SK-N-SH (cell line): ENCODE data around the gene CLMN. TPM values are rescaled to one million over a fixed set of nuclear protein-coding genes. Genes with fewer than 3 reads are reported as not detected.
A peak's percentile ranks its signal among the peaks of the same experiment; 100 is the strongest.

Experiments
- CTCF ChIA-PET: fragments of 300-600, 350-600 bp; formaldehyde crosslinking; extraction: SDS; loops from one replicate; lab custom pipeline; 2021; lab: Yijun Ruan, JAX
- POLR2A ChIA-PET: fragments of 350-600 bp; sonication (Branson Sonifier 250); formaldehyde crosslinking; extraction: SDS; loops from one replicate; lab custom pipeline; 2020; ENCODE audit warnings: antibody characterized with exemption, inconsistent platforms; lab: Yijun Ruan, JAX
- DNase-seq: peaks from one replicate; pipeline ENCODE4 v3.0.0; 2012
- H2AFZ ChIP-seq: fragments of 200-600 bp; sonication (generic); 2 replicates; pipeline ENCODE4 v1.8.1; 2016; ENCODE audit warnings: antibody characterized with exemption, mild to moderate bottlenecking, low read depth
- H3F3A ChIP-seq: fragments of 200-600 bp; sonication (generic); replicated peaks from 2 replicates; pipeline ENCODE3; 2016; ENCODE audit warnings: antibody characterized with exemption, mild to moderate bottlenecking; ENCODE audit not compliant: insufficient read depth
- H3K27ac ChIP-seq, 2 experiments: fragments of 200-500 bp in 1 of 2; fragments of 200-600 bp in 1 of 2; sonication (Bioruptor generic) in 1 of 2; sonication (generic), shearing (Covaris generic) in 1 of 2; 2 replicates each; pipeline versions ENCODE4 v1.5.1 to v1.6.1; 2014 to 2016; ENCODE audit warnings: low read depth in 2 of 2, inconsistent platforms in 1 of 2, low read length in 1 of 2, mild to moderate bottlenecking in 1 of 2, mixed read lengths in 1 of 2
- H3K27me3 ChIP-seq: fragments of 200-600 bp; sonication (generic), shearing (Covaris generic); 2 replicates; pipeline ENCODE4 v1.6.1; 2016; ENCODE audit warnings: mixed run types; ENCODE audit not compliant: insufficient read depth
- H3K36me3 ChIP-seq, 2 experiments: fragments of 200-500 bp in 1 of 2; fragments of 200-600 bp in 1 of 2; sonication (Bioruptor generic) in 1 of 2; sonication (generic) in 1 of 2; replicated peaks in 1 of 2; 2 replicates each; pipeline versions ENCODE3 to v1.5.1; 2014 to 2016; ENCODE audit warnings: low read length in 1 of 2, mild to moderate bottlenecking in 1 of 2; ENCODE audit not compliant: insufficient read depth in 2 of 2, control insufficient read depth in 1 of 2
- H3K4me1 ChIP-seq, 2 experiments: fragments of 200-500 bp in 1 of 2; fragments of 200-600 bp in 1 of 2; sonication (Bioruptor generic) in 1 of 2; sonication (generic), shearing (Covaris generic) in 1 of 2; 2 replicates each; pipeline versions ENCODE4 v1.5.1 to v1.6.1; 2014 to 2016; ENCODE audit warnings: low read depth in 1 of 2, low read length in 1 of 2, mixed run types in 1 of 2; ENCODE audit not compliant: insufficient read depth in 2 of 2, control insufficient read depth in 1 of 2
- H3K4me2 ChIP-seq: fragments of 200-600 bp; sonication (generic), shearing (Covaris generic); 2 replicates; pipeline ENCODE4 v1.6.1; 2017; ENCODE audit warnings: mixed run types
- H3K4me3 ChIP-seq, 2 experiments: fragments of 200-500 bp in 1 of 2; fragments of 200-600 bp in 1 of 2; sonication (Bioruptor generic) in 1 of 2; sonication (generic), shearing (Covaris generic) in 1 of 2; 2 replicates each; pipeline versions ENCODE4 v1.5.1 to v1.8.1; 2014 to 2016; ENCODE audit warnings: low read depth in 2 of 2, inconsistent platforms in 1 of 2, low read length in 1 of 2, mild to moderate bottlenecking in 1 of 2, mixed read lengths in 1 of 2, moderate library complexity in 1 of 2
- H3K79me2 ChIP-seq: fragments of 200-600 bp; sonication (generic); 2 replicates; pipeline ENCODE4 v1.8.1; 2017; ENCODE audit warnings: mild to moderate bottlenecking; ENCODE audit not compliant: insufficient read depth
- H3K9ac ChIP-seq: fragments of 200-600 bp; sonication (generic); 2 replicates; pipeline ENCODE4 v1.6.1; 2017; ENCODE audit warnings: mixed run types
- H3K9me2 ChIP-seq: fragments of 200-600 bp; sonication (generic); 2 replicates; pipeline ENCODE4 v1.6.1; 2017; ENCODE audit warnings: mixed run types
- H3K9me3 ChIP-seq: fragments of 200-600 bp; sonication (generic); 2 replicates; pipeline ENCODE4 v1.6.1; 2017; ENCODE audit warnings: mixed run types, mild to moderate bottlenecking, moderate library complexity
- H4K20me1 ChIP-seq: fragments of 200-600 bp; sonication (generic); 2 replicates; pipeline ENCODE4 v1.6.1; 2017; ENCODE audit warnings: mild to moderate bottlenecking, mixed run types; ENCODE audit not compliant: insufficient read depth
- CHD2 ChIP-seq: fragments of 150-350 bp; IDR thresholded peaks from 2 replicates; pipeline ENCODE4 v1.6.1; 2018; ENCODE audit warnings: low read length; ENCODE audit not compliant: partially characterized antibody
- CTCF ChIP-seq: fragments of 200-600 bp; sonication (generic); IDR thresholded peaks from 2 replicates; pipeline ENCODE4 v1.6.1; 2017; ENCODE audit warnings: antibody characterized with exemption, mild to moderate bottlenecking, moderate library complexity
- ELF1 ChIP-seq: IDR thresholded peaks from 2 replicates; pipeline ENCODE4 v1.4.0; 2012
- EZH2phosphoT487 ChIP-seq: fragments of 200-600 bp; sonication (generic); IDR thresholded peaks from 2 replicates; pipeline ENCODE4 v1.6.1; 2017; ENCODE audit warnings: low read depth, mixed run types, mild to moderate bottlenecking, antibody characterized with exemption, moderate library complexity, borderline replicate concordance
- FOSL2 ChIP-seq: IDR thresholded peaks from 2 replicates; pipeline ENCODE4 v1.4.0; 2012; ENCODE audit warnings: low read depth, mild to moderate bottlenecking, moderate library complexity, borderline replicate concordance
- FOXM1 ChIP-seq: IDR thresholded peaks from 2 replicates; pipeline ENCODE4 v1.4.0; 2012; ENCODE audit warnings: low read depth, mild to moderate bottlenecking
- GABPA ChIP-seq: IDR thresholded peaks from 2 replicates; pipeline ENCODE4 v1.4.0; 2012; ENCODE audit warnings: low read depth, mild to moderate bottlenecking
- GATA2 ChIP-seq: sonication (generic); formaldehyde crosslinking; IDR thresholded peaks from 2 replicates; pipeline ENCODE4 v1.5.0; 2020; ENCODE audit warnings: mild to moderate bottlenecking, missing genetic modification reagents
- IRF3 ChIP-seq: fragments of 150-350 bp; IDR thresholded peaks from 2 replicates; pipeline ENCODE4 v1.6.1; 2016; ENCODE audit warnings: mild to moderate bottlenecking, low read depth, low read length
- JUND ChIP-seq: IDR thresholded peaks from 2 replicates; pipeline ENCODE4 v1.4.0; 2012
- NFIC ChIP-seq: IDR thresholded peaks from 2 replicates; pipeline ENCODE4 v1.4.0; 2012; ENCODE audit warnings: borderline replicate concordance
- PBX3 ChIP-seq: IDR thresholded peaks from 2 replicates; pipeline ENCODE4; 2012
- RAD21 ChIP-seq: IDR thresholded peaks from 2 replicates; pipeline ENCODE4 v1.6.1; 2012; ENCODE audit warnings: mild to moderate bottlenecking, low read length
- SIN3A ChIP-seq: IDR thresholded peaks from 2 replicates; pipeline ENCODE4 v1.6.1; 2012; ENCODE audit warnings: low read depth, mild to moderate bottlenecking, low read length, moderate library complexity, borderline replicate concordance
- SMC3 ChIP-seq: IDR thresholded peaks from 2 replicates; pipeline ENCODE4 v1.6.1; 2012; ENCODE audit warnings: low read depth, low read length, improper control_type of control experiment
- TAF1 ChIP-seq: IDR thresholded peaks from 2 replicates; pipeline ENCODE4 v1.6.1; 2012; ENCODE audit warnings: low read depth, mild to moderate bottlenecking, low read length, moderate library complexity, borderline replicate concordance
- TCF12 ChIP-seq: IDR thresholded peaks from 2 replicates; pipeline ENCODE4 v1.4.0; 2012
- USF1 ChIP-seq: IDR thresholded peaks from 2 replicates; pipeline ENCODE4 v1.4.0; 2012; ENCODE audit warnings: low read depth, borderline replicate concordance
- YY1 ChIP-seq: IDR thresholded peaks from 2 replicates; pipeline ENCODE4 v1.4.0; 2012; ENCODE audit warnings: low read depth, mild to moderate bottlenecking
- WGBS: methylation state at CpG from one replicate; pipeline ENCODE4 v1.1.6; 2017; ENCODE audit warnings: low lambda C conversion rate; 5-methylcytosine and 5-hydroxymethylcytosine counted together
- polyA plus RNA-seq, 3 experiments: library from polyadenylated mRNA; depleted of rRNA; stranded (reverse); fragments of >200 nt; gene quantifications; 2 replicates each; pipeline ENCODE4 v1.2.3, GENCODE V29; 2012
- TF ChIP-seq, protein P1 (sequence below): fragments of 150-350 bp; IDR thresholded peaks from 2 replicates; pipeline ENCODE4 v1.6.1; 2017; ENCODE audit warnings: antibody characterized with exemption, low read length, low read depth, borderline replicate concordance
- TF ChIP-seq, protein P2 (sequence below): IDR thresholded peaks from 2 replicates; pipeline ENCODE4 v1.4.0; 2012; ENCODE audit warnings: low read depth

CLMN gene
- polyA plus RNA-seq, 1 of the 3 experiments (the other 2 are of a cell fraction): 1.4 TPM

- no peak overlapping the region for H3K4me3 ChIP-seq
- ChIA-PET CTCF (no interaction called here), POLR2A (no interaction called here)
- H3K4me2 ChIP-seq: peak overlapping the region; percentile 73; the same call in 1 of the 2 replicates
- no peak for DNase-seq
- H3K9ac ChIP-seq: no peak overlapping the region
- no peaks in the 10 kb centered on the region for H3K9me3 ChIP-seq
- TF ChIP-seq FOXM1: no peak
- TF ChIP-seq CTCF: no peak
- TF ChIP-seq SMC3: no peak
- no peak for TF ChIP-seq RAD21
- TF ChIP-seq USF1: no peak
- no peak for TF ChIP-seq CHD2
- TF ChIP-seq GATA2: no peak
- TF ChIP-seq NFIC: no peak
- no peak for TF ChIP-seq JUND
- H3K9me2 ChIP-seq: no peaks in the 10 kb centered on the region
- H2AFZ ChIP-seq: no peak overlapping the region
- peak overlapping the region in 1 of 2 experiments; percentile 83; a peak in 2 of 4 replicates for H3K27ac ChIP-seq
- peaks cover 16 to 36% of the 10 kb centered on the region in 2 experiments for H3K4me1 ChIP-seq
- WGBS: 97% methylated on average over 10 of the region's 10 CpGs
- H3F3A ChIP-seq: peaks cover 21% of the 10 kb centered on the region
- no peaks in the 10 kb centered on the region for H3K36me3 ChIP-seq
- H4K20me1 ChIP-seq: no peaks in the 10 kb centered on the region
- H3K79me2 ChIP-seq: no peaks in the 10 kb centered on the region
- no peaks in the 10 kb centered on the region for H3K27me3 ChIP-seq
Observed at GRCh38 chr14:95264271-95264973, 55.3 kb downstream of the CLMN start.

GRCh38 chr14:95263527-95264231, 56.0 kb downstream of the CLMN start:
- peaks cover 21% of the 10 kb centered on the region for H3F3A ChIP-seq
- H3K4me3 ChIP-seq: no peak overlapping the region
- peaks cover 17 to 36% of the 10 kb centered on the region in 2 experiments for H3K4me1 ChIP-seq
- H3K9me3 ChIP-seq: no peaks in the 10 kb centered on the region
- H3K9ac ChIP-seq: no peak overlapping the region
- 97% methylated on average over 7 of the region's 7 CpGs for WGBS
- DNase-seq: no peak
- no peak overlapping the region for H3K4me2 ChIP-seq
- no peaks in the 10 kb centered on the region for H3K79me2 ChIP-seq
- ChIA-PET CTCF (no interaction called here), POLR2A (no interaction called here)
- H3K36me3 ChIP-seq: no peaks in the 10 kb centered on the region
- no peak overlapping the region for H2AFZ ChIP-seq
- no peaks in the 10 kb centered on the region for H3K9me2 ChIP-seq
- H4K20me1 ChIP-seq: no peaks in the 10 kb centered on the region
- TF ChIP-seq GABPA (no peak), SIN3A (no peak), PBX3 (no peak), GATA2 (no peak), TCF12 (no peak), EZH2phosphoT487 (no peak), TAF1 (no peak), RAD21 (no peak), FOSL2 (no peak), IRF3 (no peak), ELF1 (no peak), YY1 (no peak), SMC3 (no peak)
- TF ChIP-seq, protein P1, sequence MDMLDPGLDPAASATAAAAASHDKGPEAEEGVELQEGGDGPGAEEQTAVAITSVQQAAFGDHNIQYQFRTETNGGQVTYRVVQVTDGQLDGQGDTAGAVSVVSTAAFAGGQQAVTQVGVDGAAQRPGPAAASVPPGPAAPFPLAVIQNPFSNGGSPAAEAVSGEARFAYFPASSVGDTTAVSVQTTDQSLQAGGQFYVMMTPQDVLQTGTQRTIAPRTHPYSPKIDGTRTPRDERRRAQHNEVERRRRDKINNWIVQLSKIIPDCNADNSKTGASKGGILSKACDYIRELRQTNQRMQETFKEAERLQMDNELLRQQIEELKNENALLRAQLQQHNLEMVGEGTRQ: no peak
- TF ChIP-seq, protein P2, sequence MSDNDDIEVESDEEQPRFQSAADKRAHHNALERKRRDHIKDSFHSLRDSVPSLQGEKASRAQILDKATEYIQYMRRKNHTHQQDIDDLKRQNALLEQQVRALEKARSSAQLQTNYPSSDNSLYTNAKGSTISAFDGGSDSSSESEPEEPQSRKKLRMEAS: no peak
- TF ChIP-seq, all 33 proteins: peak for 0
- no peak overlapping the region for H3K27ac ChIP-seq
- no peaks in the 10 kb centered on the region for H3K27me3 ChIP-seq
